Activated CD4-positive, alpha-beta T cell treated with anti-CD3 and anti-CD28 coated beads, Interleukin-2, amount 50 U/mL, for 24 hours (primary cell): ENCODE results near the gene TMPRSS11E.
"Not testable (repeated sequence)": the region's sequence is repeated elsewhere in the genome, so short reads cannot be mapped to it uniquely, and the experiment has no call there.

Experiments
- DNase-seq, 2 donors: peaks; one replicate each; pipeline ENCODE4 v3.0.0-alpha.2; 2020; ENCODE audit warnings: low read depth in 1 of 2, low spot score in 1 of 2

TMPRSS11E gene

GRCh38 chr4:68447201-68447600 lies at the start of gene TMPRSS11E:
TSS of gene TMPRSS11E (plus strand) at chr4:68447463. CDS start at chr4:68447513, 50 bp downstream.
- no peak for DNase-seq

DNA sequence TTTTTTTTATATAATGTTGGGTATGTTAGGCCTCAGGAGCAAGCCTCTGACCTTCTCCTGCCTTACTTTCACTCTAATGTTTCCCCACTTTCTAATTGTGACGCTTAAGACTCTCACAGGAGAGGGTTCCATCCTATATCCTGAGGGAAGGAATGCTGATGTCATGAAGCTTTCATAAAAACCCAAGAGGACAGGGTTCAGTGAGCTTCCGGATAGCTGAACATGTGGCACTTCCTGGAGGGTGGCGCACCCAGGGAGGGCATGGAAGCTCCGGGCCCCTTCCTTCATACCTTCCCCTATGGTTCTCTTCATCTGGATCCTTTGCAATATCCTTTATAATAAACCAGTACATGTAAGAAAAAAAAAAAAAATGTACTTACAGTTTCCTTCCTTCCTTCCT lies 48.0 kb upstream of the TMPRSS11E start:
- no peak for DNase-seq

GRCh38 chr4:68401231-68401630 lies 46.0 kb upstream of the TMPRSS11E start:
- DNase-seq = no peak

- DNase-seq = no peak
Measured at GRCh38 chr4:68404153-68404552, 43.1 kb upstream of the TMPRSS11E start.

DNA sequence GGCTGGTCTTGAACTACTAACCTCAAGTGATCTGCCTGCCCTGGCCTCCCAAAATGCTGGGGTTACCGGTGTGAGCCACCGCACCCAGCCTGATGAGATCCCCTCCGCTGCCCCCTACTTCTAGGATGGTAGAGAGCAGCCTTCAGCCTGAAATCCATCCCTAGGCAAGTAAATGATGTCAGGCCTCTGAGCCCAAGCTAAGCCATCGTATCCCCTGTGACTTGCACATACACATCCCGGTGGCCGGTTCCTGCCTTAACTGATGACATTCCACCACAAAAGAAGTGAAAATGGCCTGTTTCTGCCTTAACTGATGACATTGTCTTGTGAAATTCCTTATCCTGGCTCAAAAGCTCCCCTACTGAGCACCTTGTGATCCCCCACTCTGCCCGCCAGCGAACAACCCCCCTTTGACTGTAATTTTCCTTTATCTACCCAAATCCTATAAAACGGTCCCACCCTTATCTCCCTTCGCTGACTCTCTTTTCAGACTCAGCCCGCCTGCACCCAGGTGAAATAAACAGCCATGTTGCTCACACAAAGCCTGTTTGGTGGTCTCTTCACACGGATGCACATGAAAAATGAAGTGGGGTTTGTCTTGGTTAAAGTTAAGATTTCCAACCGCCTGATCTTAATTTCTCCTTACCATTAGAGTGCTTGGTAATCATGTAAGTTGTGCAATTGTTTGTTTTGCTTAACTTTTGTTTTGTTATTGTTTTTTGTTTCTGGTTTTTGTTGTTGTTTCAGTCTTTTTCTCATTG lies 41.4 kb upstream of the TMPRSS11E start:
- not testable (repeated sequence) for DNase-seq

- no peak for DNase-seq
Measured at GRCh38 chr4:68406479-68406859, 40.8 kb upstream of the TMPRSS11E start.

- DNase-seq = not testable (repeated sequence)
Measured at GRCh38 chr4:68407015-68407867, 40.0 kb upstream of the TMPRSS11E start.

GRCh38 chr4:68407868-68408190 lies 39.4 kb upstream of the TMPRSS11E start:
- no peak for DNase-seq

DNA sequence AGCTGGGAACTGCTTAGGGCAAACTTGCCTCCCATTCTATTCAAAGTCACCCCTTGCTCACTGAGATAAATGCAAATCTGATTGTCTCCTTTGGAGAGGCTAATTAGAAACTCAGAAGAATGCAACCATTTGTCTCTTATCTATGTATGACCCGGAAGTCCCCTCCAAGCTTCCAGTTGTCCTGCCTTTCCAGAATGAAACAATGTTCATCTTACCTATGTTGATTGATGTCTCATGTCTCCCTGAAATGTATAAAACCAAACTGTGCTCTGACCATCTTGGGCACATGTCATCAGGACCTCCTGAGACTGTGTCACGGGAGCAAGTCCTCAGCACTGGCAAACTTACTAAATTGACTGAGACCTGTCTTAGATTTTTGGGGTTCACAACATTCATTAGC lies 37.1 kb upstream of the TMPRSS11E start:
- no peak for DNase-seq

- DNase-seq = no peak
Measured at GRCh38 chr4:68410643-68411042, 36.6 kb upstream of the TMPRSS11E start.

DNA sequence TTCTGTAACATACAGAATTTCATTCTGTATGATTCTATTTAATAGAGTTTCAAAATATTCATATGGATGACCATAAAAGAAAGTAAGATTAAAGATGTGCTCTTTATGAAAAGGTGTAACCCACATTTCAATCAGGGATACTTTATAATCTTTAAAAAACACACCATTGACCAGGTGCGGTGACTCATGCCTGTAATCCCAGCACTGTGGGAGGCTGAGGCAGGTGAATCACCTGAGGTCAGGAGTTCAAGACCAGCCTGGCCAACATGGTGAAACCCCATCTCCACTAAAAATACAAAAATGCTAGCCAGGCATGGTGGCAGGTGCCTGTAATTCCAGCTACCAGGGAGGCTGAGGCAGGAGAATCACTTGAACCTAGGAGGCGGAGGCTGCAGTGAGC lies 35.2 kb upstream of the TMPRSS11E start:
- not testable (repeated sequence) for DNase-seq

DNA sequence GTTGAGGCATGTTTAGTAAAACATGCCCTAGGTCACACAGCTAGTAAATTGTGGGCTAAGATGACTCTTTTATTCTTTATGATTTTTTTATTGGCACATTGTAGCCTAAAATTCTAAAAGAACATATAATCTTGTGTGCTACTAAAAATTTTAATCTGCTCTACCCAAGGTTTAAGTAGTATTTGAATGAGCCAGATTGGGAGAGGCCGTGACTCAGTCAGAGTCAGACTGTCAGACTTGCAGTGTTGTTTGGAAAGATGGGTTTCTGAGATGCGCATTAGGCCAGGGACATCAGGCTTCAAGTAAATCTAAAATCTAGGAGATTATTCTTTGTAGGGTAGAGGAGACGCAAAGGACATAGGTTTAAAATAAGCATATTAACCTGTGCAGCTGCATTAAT lies 30.7 kb upstream of the TMPRSS11E start:
- DNase-seq = no peak

- no peak for DNase-seq
Measured at GRCh38 chr4:68426516-68426915, 20.7 kb upstream of the TMPRSS11E start.

DNA sequence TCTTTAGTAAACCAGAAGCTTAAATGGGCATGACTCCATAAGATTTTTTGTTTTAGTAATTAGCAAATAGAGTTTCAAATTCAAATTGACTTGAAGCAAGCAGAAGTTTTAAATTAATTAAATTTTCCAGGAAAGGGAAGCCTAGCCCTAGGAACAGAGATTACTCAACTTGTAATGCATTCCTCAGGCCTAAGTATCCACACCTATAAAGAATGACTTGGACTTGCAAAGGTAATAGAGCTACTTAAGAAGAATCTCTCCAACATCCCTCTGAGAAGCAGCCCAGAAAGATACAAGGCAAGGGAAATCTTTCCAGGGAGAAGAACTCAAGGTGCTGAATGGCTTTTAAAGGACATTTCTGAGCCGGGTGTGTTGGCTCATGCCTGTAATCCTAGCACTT lies 16.9 kb upstream of the TMPRSS11E start:
- DNase-seq = no peak

DNA sequence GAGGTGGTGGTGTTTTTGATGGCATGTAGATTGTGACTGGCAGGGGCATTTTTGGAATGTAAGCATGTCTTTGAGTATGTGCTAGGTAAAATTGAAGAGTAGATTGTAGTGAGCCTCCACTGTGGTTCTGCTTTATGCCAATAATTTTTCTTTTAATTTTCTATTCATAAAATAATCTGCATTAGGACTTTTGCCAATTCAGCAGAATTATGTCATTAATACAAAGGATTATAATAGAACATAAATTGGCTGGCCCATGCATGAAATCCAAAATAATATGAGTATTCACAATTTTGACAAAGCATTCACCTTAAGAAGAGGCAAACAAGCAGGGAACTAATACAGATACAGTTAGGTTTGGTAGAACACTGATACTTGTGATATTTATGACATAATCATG lies 14.9 kb upstream of the TMPRSS11E start:
- DNase-seq = no peak

DNA sequence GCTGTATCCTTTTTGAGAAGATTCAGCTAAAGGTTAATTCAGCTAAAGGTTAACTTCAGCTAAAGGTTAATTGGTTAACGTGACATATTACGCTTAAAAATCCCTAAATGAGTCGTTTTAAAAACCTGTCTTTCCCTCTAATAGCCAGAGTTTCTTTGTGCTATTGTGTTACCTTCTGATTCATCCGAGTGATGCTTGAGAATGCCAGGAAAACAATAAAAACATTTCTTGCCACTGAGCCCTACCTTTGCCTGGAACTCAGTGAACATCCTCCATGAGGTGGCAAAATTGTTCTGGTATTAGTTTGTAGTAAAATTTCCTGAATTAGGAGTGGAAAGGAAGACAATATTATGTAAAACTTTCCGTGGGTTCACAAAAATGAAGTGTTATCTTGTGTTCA lies 13.7 kb upstream of the TMPRSS11E start:
- no peak for DNase-seq

DNA sequence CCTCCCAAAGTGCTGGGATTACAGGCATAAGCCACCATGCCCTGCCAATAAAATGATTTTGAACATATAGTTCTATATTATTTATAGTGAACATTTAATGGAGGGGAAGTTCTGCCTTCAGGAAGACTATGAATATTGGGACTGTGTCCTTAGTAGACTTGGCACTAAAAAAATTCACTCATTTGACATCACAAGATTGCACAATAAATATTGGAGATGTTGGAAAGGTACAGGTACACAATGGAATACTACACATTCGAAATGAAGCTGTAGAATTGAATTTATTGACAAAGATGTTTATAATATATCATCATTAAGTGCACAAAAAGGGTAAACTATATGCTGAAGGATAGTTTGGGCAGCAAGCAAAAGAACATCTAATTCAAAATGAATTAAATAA lies 13.0 kb upstream of the TMPRSS11E start:
- DNase-seq = no peak

DNA sequence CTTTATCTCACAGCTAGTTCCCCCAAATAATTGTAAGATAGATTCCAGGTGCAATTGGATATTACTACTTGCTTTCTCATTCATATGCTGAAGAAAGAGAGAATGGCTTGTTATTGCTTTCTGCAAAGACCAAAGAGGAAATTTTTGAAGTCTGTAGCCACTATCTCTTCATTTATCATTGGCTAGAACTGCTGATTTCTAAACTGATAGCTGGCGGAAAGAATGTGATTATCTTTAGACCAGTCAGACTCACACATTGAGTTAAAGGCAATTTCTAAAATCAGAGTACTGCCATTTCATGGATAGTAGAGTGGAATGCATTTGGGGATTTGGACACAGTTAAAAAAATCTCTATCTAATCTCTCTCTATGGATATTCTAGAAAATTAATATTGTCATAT lies 12.4 kb upstream of the TMPRSS11E start:
- DNase-seq = no peak

- DNase-seq = no peak
Measured at GRCh38 chr4:68445111-68445510, 2.2 kb upstream of the TMPRSS11E start.

- DNase-seq = no peak
Measured at GRCh38 chr4:68451246-68452211, 4.3 kb downstream of the TMPRSS11E start.

- DNase-seq = no peak
Measured at GRCh38 chr4:68460085-68460484, 12.8 kb downstream of the TMPRSS11E start.
